Loucy (cell line): ENCODE data around the gene PITPNC1.

ENCODE experiments used
- EZH2phosphoT487 ChIP-seq: fragments of 200-600 bp; IDR thresholded peaks from 2 replicates; pipeline ENCODE4 v1.6.1; 2018; ENCODE audit warnings: antibody characterized with exemption, mild to moderate bottlenecking, moderate library complexity, borderline replicate concordance
- TF ChIP-seq, protein P1 (sequence below): fragments of 200-600 bp; sonication (generic); conservative IDR thresholded peaks from 2 replicates; pipeline ENCODE4 v1.5.1; 2014; ENCODE audit warnings: mild to moderate bottlenecking, antibody characterized with exemption, low read length

DNA sequence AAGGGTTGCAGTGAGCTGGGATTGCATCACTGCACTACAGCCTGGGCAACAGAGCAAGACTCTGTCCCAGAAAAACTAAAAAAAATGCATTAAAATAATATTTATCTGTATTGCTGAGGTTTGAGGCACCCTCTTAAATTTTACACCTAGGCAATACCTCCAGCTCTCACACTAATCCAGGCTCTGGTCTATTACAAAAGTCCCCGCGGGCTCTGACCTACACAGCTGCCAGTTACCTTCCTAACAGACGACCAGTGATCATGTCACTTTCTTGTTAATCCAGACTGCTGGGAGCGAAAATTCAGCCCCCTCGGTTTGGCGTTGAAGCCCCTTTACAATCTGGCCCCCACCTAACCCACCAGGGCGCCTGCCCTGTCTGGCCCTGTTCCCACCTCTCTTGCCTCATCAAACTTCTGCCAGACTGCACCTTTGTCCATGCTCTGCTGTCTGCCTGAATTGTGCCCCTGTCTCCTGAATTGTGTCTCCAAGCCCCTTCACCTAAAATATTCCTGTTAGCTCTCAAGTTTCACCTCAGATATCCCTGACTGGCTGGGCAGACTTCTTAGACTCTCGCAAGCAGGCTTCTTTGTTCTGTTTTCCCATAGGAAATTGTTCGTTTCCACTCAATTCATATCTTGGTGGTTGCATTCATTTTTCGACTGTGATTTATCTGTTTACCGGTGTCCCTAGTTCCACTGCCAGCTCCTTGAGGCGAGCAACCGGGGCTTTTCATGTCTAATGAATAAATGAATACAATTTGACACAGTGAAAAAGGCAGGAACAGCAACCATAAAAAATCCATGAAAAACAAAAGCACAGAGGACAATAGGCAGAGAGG is 65.9 kb downstream of the PITPNC1 start:
- TF ChIP-seq, protein P1, sequence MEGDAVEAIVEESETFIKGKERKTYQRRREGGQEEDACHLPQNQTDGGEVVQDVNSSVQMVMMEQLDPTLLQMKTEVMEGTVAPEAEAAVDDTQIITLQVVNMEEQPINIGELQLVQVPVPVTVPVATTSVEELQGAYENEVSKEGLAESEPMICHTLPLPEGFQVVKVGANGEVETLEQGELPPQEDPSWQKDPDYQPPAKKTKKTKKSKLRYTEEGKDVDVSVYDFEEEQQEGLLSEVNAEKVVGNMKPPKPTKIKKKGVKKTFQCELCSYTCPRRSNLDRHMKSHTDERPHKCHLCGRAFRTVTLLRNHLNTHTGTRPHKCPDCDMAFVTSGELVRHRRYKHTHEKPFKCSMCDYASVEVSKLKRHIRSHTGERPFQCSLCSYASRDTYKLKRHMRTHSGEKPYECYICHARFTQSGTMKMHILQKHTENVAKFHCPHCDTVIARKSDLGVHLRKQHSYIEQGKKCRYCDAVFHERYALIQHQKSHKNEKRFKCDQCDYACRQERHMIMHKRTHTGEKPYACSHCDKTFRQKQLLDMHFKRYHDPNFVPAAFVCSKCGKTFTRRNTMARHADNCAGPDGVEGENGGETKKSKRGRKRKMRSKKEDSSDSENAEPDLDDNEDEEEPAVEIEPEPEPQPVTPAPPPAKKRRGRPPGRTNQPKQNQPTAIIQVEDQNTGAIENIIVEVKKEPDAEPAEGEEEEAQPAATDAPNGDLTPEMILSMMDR: no peak
- no peak for TF ChIP-seq EZH2phosphoT487
